HepG2 (cell line): ENCODE data around the gene GOLT1A. TPM values are rescaled to one million over a fixed set of nuclear protein-coding genes. Genes with fewer than 3 reads are reported as not detected.

ENCODE experiments used
- EED ChIP-seq: sonication (generic); formaldehyde crosslinking; IDR thresholded peaks from 2 replicates; pipeline ENCODE4 v1.5.0; 2020; ENCODE audit warnings: mild to moderate bottlenecking, missing genetic modification reagents
- JUND ChIP-seq: sonication (generic); formaldehyde crosslinking; IDR thresholded peaks from 2 replicates; pipeline ENCODE4 v1.8.0; 2022; ENCODE audit warnings: mild to moderate bottlenecking, missing genetic modification reagents
- NONO ChIP-seq, 2 experiments: fragments of 450-650 bp in 1 of 2; sonication (generic) in 1 of 2; formaldehyde crosslinking in 1 of 2; IDR thresholded peaks in 1 of 2; conservative IDR thresholded peaks in 1 of 2; 2 replicates each; pipeline versions ENCODE4 v1.6.1 to v1.8.0; 2017 to 2022; ENCODE audit warnings: mild to moderate bottlenecking in 1 of 2, missing genetic modification reagents in 1 of 2, moderate library complexity in 1 of 2
- RBAK ChIP-seq: sonication (generic); formaldehyde crosslinking; IDR thresholded peaks from 2 replicates; pipeline ENCODE4 v1.5.1; 2020; ENCODE audit warnings: mild to moderate bottlenecking, missing genetic modification reagents
- SIX1 ChIP-seq: sonication (generic); formaldehyde crosslinking; IDR thresholded peaks from 2 replicates; pipeline ENCODE4 v1.4.0; 2020; ENCODE audit warnings: missing genetic modification reagents, borderline replicate concordance
- TAF15 ChIP-seq: fragments of 200-400 bp; formaldehyde crosslinking; IDR thresholded peaks from one replicate; pipeline ENCODE4 v1.6.1; 2018; ENCODE audit warnings: mild to moderate bottlenecking, low read depth, low read length; ENCODE audit not compliant: poor library complexity, severe bottlenecking
- TMF1 ChIP-seq: sonication (generic); formaldehyde crosslinking; IDR thresholded peaks from 2 replicates; pipeline ENCODE4 v1.8.1; 2022; ENCODE audit warnings: low read depth, missing genetic modification reagents
- TSC22D2 ChIP-seq: sonication (generic); formaldehyde crosslinking; IDR thresholded peaks from 2 replicates; pipeline ENCODE4 v1.5.1; 2020; ENCODE audit warnings: missing genetic modification reagents, mild to moderate bottlenecking, borderline replicate concordance
- ZBTB21 ChIP-seq: sonication (generic); formaldehyde crosslinking; IDR thresholded peaks from 2 replicates; pipeline ENCODE4 v1.4.0; 2020; ENCODE audit warnings: missing genetic modification reagents
- ZFX ChIP-seq: sonication (generic); formaldehyde crosslinking; IDR thresholded peaks from 2 replicates; pipeline ENCODE4 v1.4.0; 2020; ENCODE audit warnings: mild to moderate bottlenecking, low read depth, missing genetic modification reagents, moderate library complexity
- ZNF121 ChIP-seq: sonication (generic); formaldehyde crosslinking; IDR thresholded peaks from 2 replicates; pipeline ENCODE4 v1.5.0; 2020; ENCODE audit warnings: mild to moderate bottlenecking, missing genetic modification reagents
- ZZZ3 ChIP-seq: sonication (generic); formaldehyde crosslinking; IDR thresholded peaks from 2 replicates; pipeline ENCODE4 v1.4.0; 2020; ENCODE audit warnings: missing genetic modification reagents, mild to moderate bottlenecking, borderline replicate concordance
- polyA plus RNA-seq, 8 experiments: library from polyadenylated mRNA; depleted of rRNA in 3 of 8; stranded (reverse) in 7 of 8; unstranded in 1 of 8; fragments of >200 nt; fragmentation: Illumina TruSeq in 4 of 8; extraction: Trizol in 4 of 8; gene quantifications; 2 replicates each; pipeline versions ENCODE4 v1.2.1 to v1.2.3, GENCODE V29; 2011 to 2016; ENCODE audit warnings: low read depth in 4 of 8, missing spikeins in 1 of 8, mixed read lengths in 1 of 8; ENCODE audit not compliant: insufficient read depth in 1 of 8
- total RNA-seq, 5 experiments: library from RNA; depleted of rRNA; stranded (reverse); fragments of >200 nt; fragmentation: Illumina TruSeq; extraction: Trizol; gene quantifications; 2 replicates each; pipeline ENCODE4 v1.2.3, GENCODE V29; 2016; ENCODE audit warnings: low read depth in 1 of 5
- TF ChIP-seq, protein P1 (sequence below): sonication (generic); formaldehyde crosslinking; IDR thresholded peaks from 2 replicates; pipeline ENCODE4 v1.5.1; 2020; ENCODE audit warnings: mild to moderate bottlenecking, moderate library complexity, missing genetic modification reagents
- TF ChIP-seq, protein P2 (sequence below): IDR thresholded peaks from 2 replicates; pipeline ENCODE4 v1.6.1; 2012; ENCODE audit warnings: low read length, improper control_type of control experiment
- TF ChIP-seq, protein P3 (sequence below): sonication (generic); formaldehyde crosslinking; IDR thresholded peaks from 2 replicates; pipeline ENCODE4 v1.4.0; 2020; ENCODE audit warnings: missing genetic modification reagents
- TF ChIP-seq, protein P4 (sequence below): sonication (generic); formaldehyde crosslinking; IDR thresholded peaks from 2 replicates; pipeline ENCODE4 v1.4.0; 2020; ENCODE audit warnings: missing genetic modification reagents, borderline replicate concordance
- TF ChIP-seq, protein P5 (sequence below): sonication (generic); formaldehyde crosslinking; conservative IDR thresholded peaks from 2 replicates; pipeline ENCODE4 v1.5.0; 2020; ENCODE audit warnings: missing genetic modification reagents

The GOLT1A gene
- total and polyA plus RNA-seq, 2 of the 13 experiments (the other 11 are each of a cell fraction or from before 2014, with no cell fraction given), result 25.8 to 28.0 TPM

DNA sequence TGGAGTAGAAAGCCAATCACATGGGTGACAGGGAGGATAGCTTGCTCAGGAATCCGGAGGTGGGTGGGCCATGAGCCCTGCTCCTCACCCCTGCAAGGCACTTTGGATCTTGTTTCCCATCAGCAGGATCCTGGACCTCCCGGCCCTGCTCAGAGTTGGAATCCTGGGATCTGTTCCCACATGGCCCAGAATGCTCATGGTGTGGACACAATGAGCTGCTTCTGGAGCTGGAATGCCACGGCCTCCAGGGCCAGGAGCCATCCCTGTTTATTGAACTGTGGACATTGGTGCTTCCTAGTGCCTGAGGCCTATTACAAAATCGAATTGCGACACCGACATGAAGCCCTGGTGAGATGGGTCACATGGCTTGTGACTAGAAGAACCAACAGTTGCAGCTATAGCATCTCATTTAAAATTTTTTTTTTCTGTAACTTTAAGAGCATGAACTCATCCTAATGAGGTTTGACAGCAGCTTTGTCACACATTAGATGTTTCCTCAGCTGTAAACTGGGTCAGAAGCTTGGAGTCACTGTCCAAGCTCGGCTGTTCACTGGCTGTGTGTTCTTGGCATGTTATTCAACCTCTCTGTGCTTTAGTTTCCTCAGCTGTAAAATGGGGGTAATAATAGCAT, 40.4 kb upstream of the GOLT1A start (continued):
- no peak; the same call in 1 of the 2 replicates for TF ChIP-seq ZZZ3 (CRISPR knock-in tag)
- TF ChIP-seq ZFX (CRISPR knock-in tag), result peak; percentile 90
- TF ChIP-seq ZBTB21 (CRISPR knock-in tag), result 0 out of 2 replicates have a peak, but pooled peaks have one; percentile 23
- TF ChIP-seq TSC22D2 (CRISPR knock-in tag), result no peak
- TF ChIP-seq, protein P1, sequence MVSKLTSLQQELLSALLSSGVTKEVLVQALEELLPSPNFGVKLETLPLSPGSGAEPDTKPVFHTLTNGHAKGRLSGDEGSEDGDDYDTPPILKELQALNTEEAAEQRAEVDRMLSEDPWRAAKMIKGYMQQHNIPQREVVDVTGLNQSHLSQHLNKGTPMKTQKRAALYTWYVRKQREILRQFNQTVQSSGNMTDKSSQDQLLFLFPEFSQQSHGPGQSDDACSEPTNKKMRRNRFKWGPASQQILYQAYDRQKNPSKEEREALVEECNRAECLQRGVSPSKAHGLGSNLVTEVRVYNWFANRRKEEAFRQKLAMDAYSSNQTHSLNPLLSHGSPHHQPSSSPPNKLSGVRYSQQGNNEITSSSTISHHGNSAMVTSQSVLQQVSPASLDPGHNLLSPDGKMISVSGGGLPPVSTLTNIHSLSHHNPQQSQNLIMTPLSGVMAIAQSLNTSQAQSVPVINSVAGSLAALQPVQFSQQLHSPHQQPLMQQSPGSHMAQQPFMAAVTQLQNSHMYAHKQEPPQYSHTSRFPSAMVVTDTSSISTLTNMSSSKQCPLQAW (CRISPR knock-in tag), result peak; percentile 96
- TF ChIP-seq, protein P2, sequence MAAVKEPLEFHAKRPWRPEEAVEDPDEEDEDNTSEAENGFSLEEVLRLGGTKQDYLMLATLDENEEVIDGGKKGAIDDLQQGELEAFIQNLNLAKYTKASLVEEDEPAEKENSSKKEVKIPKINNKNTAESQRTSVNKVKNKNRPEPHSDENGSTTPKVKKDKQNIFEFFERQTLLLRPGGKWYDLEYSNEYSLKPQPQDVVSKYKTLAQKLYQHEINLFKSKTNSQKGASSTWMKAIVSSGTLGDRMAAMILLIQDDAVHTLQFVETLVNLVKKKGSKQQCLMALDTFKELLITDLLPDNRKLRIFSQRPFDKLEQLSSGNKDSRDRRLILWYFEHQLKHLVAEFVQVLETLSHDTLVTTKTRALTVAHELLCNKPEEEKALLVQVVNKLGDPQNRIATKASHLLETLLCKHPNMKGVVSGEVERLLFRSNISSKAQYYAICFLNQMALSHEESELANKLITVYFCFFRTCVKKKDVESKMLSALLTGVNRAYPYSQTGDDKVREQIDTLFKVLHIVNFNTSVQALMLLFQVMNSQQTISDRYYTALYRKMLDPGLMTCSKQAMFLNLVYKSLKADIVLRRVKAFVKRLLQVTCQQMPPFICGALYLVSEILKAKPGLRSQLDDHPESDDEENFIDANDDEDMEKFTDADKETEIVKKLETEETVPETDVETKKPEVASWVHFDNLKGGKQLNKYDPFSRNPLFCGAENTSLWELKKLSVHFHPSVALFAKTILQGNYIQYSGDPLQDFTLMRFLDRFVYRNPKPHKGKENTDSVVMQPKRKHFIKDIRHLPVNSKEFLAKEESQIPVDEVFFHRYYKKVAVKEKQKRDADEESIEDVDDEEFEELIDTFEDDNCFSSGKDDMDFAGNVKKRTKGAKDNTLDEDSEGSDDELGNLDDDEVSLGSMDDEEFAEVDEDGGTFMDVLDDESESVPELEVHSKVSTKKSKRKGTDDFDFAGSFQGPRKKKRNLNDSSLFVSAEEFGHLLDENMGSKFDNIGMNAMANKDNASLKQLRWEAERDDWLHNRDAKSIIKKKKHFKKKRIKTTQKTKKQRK, result no peak
- TF ChIP-seq EED (CRISPR knock-in tag), result no peak
- TF ChIP-seq, protein P3, sequence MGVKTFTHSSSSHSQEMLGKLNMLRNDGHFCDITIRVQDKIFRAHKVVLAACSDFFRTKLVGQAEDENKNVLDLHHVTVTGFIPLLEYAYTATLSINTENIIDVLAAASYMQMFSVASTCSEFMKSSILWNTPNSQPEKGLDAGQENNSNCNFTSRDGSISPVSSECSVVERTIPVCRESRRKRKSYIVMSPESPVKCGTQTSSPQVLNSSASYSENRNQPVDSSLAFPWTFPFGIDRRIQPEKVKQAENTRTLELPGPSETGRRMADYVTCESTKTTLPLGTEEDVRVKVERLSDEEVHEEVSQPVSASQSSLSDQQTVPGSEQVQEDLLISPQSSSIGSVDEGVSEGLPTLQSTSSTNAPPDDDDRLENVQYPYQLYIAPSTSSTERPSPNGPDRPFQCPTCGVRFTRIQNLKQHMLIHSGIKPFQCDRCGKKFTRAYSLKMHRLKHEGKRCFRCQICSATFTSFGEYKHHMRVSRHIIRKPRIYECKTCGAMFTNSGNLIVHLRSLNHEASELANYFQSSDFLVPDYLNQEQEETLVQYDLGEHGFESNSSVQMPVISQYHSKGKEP (CRISPR knock-in tag), result peak; percentile 56; the same call in 1 of the 2 replicates
- no peak for TF ChIP-seq NONO (IDR thresholded peaks at IDR 0.05)
- peak; percentile 71; the same call in 1 of the 2 replicates for TF ChIP-seq NONO (CRISPR knock-in tag; conservative IDR thresholded peaks at IDR 0.05)
- TF ChIP-seq, protein P4, sequence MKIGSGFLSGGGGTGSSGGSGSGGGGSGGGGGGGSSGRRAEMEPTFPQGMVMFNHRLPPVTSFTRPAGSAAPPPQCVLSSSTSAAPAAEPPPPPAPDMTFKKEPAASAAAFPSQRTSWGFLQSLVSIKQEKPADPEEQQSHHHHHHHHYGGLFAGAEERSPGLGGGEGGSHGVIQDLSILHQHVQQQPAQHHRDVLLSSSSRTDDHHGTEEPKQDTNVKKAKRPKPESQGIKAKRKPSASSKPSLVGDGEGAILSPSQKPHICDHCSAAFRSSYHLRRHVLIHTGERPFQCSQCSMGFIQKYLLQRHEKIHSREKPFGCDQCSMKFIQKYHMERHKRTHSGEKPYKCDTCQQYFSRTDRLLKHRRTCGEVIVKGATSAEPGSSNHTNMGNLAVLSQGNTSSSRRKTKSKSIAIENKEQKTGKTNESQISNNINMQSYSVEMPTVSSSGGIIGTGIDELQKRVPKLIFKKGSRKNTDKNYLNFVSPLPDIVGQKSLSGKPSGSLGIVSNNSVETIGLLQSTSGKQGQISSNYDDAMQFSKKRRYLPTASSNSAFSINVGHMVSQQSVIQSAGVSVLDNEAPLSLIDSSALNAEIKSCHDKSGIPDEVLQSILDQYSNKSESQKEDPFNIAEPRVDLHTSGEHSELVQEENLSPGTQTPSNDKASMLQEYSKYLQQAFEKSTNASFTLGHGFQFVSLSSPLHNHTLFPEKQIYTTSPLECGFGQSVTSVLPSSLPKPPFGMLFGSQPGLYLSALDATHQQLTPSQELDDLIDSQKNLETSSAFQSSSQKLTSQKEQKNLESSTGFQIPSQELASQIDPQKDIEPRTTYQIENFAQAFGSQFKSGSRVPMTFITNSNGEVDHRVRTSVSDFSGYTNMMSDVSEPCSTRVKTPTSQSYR (CRISPR knock-in tag), result peak; percentile 14; the same call in 1 of the 2 replicates
- TF ChIP-seq TAF15, result no peak
- TF ChIP-seq, protein P5, sequence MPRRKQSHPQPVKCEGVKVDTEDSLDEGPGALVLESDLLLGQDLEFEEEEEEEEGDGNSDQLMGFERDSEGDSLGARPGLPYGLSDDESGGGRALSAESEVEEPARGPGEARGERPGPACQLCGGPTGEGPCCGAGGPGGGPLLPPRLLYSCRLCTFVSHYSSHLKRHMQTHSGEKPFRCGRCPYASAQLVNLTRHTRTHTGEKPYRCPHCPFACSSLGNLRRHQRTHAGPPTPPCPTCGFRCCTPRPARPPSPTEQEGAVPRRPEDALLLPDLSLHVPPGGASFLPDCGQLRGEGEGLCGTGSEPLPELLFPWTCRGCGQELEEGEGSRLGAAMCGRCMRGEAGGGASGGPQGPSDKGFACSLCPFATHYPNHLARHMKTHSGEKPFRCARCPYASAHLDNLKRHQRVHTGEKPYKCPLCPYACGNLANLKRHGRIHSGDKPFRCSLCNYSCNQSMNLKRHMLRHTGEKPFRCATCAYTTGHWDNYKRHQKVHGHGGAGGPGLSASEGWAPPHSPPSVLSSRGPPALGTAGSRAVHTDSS, result no peak
- peak; percentile 54; the same call in 1 of the 2 replicates for TF ChIP-seq ZNF121
- TF ChIP-seq RBAK (CRISPR knock-in tag), result no peak
- no peak for TF ChIP-seq SIX1 (CRISPR knock-in tag)
- no peak for TF ChIP-seq TMF1 (CRISPR knock-in tag)
- TF ChIP-seq JUND (CRISPR knock-in tag), result no peak
